A549 treated with GW870086 at 1 μM for 4 hours (cell line): Measurements from ENCODE around the gene NAP1L1. TPM values are rescaled to one million over a fixed set of nuclear protein-coding genes. Genes with fewer than 3 reads are reported as not detected.

Experiments
- total RNA-seq: library from RNA; stranded (reverse); fragments of 200-300 nt; extraction: Qiagen RNA extraction; gene quantifications from 5 replicates; pipeline ENCODE4 v1.2.3, GENCODE V29; 2022; ENCODE audit warnings: low read depth

The NAP1L1 gene
- total RNA-seq: 522 to 674 TPM (median 642 TPM) in 5 replicates

GRCh38 chr12:76083904-76084862 is at the start of gene NAP1L1:
Gene NAP1L1 (minus strand): TSS chr12:76084685. CDS start chr12:76074219, 10,466 bp downstream.

GRCh38 chr12:76031414-76032042 is 53.0 kb downstream of the NAP1L1 start, which contains the start of gene PHLDA1:
Gene PHLDA1 (minus strand): TSS chr12:76031776.

Other genes starting within 250 kb of the NAP1L1 start
- 25.5 to 44.4 TPM (median 42.4 TPM) in 5 replicates for gene PHLDA1, start 52.9 kb downstream of the NAP1L1 start, total RNA-seq